ENCODE results near the gene SPEM2.

DNA sequence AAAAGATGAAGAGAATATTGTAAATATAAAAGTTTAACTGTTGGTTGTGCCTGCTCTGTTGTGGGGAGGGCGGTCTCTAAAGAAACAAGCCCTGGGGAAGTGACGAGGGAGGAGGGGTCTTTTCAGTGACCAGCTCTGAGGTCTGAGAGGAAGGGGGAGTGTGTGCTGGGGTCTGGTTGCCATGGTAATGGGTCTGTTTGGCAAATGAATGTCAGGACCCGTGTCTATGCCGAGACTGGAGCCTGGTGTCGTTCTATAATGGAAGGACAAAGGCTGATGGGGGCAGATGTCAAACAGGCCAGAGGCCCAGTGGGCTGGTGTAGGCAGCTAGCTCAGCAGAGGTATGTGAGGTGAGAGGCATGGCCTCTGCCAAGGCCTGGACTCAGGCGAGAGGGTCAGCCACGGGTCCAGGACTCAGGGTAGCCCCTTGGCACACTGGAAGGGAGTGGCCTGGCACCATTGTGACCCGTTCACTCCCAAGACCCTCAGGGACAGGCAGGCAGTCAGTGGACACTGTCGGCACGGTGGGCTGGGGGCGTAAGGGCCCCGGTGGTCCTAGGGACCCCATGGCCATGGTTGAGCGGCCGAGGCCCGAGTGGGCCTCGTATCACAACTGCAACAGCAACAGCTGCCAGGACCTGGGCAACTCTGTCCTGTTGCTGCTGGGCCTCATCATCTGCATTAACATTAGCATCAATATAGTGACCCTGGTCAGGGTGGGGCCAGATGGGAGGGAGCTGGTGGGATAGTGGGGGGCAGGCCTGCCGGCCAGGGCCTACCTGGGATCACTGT, 5.4 kb upstream of the SPEM2 start, which contains the start of gene SPEM1:
- TF ChIP-seq POU2F2 (IDR thresholded peaks at IDR 0.05; ENCODE audit: low read depth, low read length) (no peak), SPI1 (IDR thresholded peaks at IDR 0.05; ENCODE audit: low read depth, low read length) (no peak)

All from GM12891 (cell line).